Activated T-helper 17 cell treated with anti-CD3 and anti-CD28 coated beads, Interleukin-2, amount 50 U/mL, for 72 hours (primary cell): ENCODE data around the gene POU2F3. TPM values are rescaled to one million over a fixed set of nuclear protein-coding genes. Genes with fewer than 3 reads are reported as not detected.
A peak's percentile ranks its signal among the peaks of the same experiment; 100 is the strongest.

ENCODE experiments used
- ATAC-seq: fragments of 150-1000 bp; cut with Tn5 transposase; replicated peaks from 2 replicates; pipeline ENCODE4 v1.10.0; 2021; ENCODE audit warnings: mild to moderate bottlenecking, moderate library complexity
- H3K27ac Mint-ChIP-seq: one replicate; pipeline ENCODE4 v1.8.0; 2022; ENCODE audit warnings: mixed read lengths
- H3K27me3 Mint-ChIP-seq: one replicate; pipeline ENCODE4 v1.8.0; 2022; ENCODE audit warnings: mixed read lengths
- H3K36me3 Mint-ChIP-seq: one replicate; pipeline ENCODE4 v1.8.0; 2022; ENCODE audit warnings: low read depth, mild to moderate bottlenecking, mixed read lengths
- H3K4me1 Mint-ChIP-seq: one replicate; pipeline ENCODE4 v1.8.0; 2022; ENCODE audit warnings: mixed read lengths
- H3K4me3 Mint-ChIP-seq: one replicate; pipeline ENCODE4 v1.8.0; 2022; ENCODE audit warnings: mild to moderate bottlenecking, mixed read lengths
- H3K9me3 Mint-ChIP-seq: one replicate; pipeline ENCODE4 v1.8.0; 2022; ENCODE audit warnings: mixed read lengths
- total RNA-seq, 2 donors: library from RNA; stranded (reverse); gene quantifications; one replicate each; pipeline ENCODE4 v1.2.3, GENCODE V29; 2022

POU2F3 gene
- total RNA-seq, 2 donors from 2014 or later: 0.13 TPM; not detected in 1

DNA sequence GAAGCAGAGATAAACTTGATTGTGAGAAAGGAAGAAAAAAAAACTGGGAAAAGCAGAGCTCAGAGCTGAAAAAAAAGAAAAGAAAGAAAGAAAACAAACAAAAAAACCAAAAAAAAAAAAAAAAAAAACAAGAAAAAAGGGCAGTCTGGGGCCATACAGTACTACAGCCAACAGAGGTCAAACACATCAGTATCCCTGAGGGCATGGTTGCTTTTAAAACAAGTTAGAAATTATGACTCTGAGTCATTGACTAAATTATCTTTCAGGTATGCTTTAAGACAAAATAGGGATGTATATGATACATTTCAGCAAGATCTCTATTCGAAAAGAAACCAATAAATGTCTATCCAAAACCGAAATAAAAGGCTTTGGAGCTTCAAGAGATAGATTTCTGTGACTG lies 48.1 kb downstream of the POU2F3 start:
- H3K27me3 Mint-ChIP-seq: peaks cover 23% of the 10 kb centered on the region
- no peaks in the 10 kb centered on the region for H3K36me3 Mint-ChIP-seq
- H3K4me3 Mint-ChIP-seq: no peak overlapping the region
- no peak overlapping the region for H3K27ac Mint-ChIP-seq
- no peak for ATAC-seq
- no peaks in the 10 kb centered on the region for H3K9me3 Mint-ChIP-seq
- no peaks in the 10 kb centered on the region for H3K4me1 Mint-ChIP-seq

GRCh38 chr11:120289426-120289825 lies 49.5 kb downstream of the POU2F3 start:
- H3K36me3 Mint-ChIP-seq: no peaks in the 10 kb centered on the region
- peaks cover 33% of the 10 kb centered on the region for H3K27me3 Mint-ChIP-seq
- no peaks in the 10 kb centered on the region for H3K9me3 Mint-ChIP-seq
- H3K4me3 Mint-ChIP-seq: no peak overlapping the region
- H3K4me1 Mint-ChIP-seq: no peaks in the 10 kb centered on the region
- H3K27ac Mint-ChIP-seq: no peak overlapping the region
- ATAC-seq: no peak

DNA sequence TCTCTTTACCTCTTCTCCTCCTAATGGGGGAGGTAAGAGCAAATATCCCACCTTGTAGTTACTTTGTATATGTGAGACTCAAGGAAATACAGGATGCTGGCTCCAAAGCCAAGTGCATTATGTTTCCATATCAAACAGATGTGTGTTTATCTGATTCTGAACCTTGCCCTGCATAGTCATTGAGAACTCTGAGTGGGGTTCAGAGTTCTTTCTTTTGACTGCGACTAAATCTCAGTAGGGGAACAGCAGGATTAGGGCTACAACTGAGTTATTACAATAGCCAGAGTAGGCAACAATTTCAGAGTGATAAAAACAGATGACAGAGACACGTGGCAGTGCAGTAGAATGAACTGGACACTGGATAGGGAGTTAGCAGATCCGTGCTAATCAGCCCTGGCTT lies 51.0 kb downstream of the POU2F3 start:
- Mint-ChIP-seq H3K27ac (no peak overlapping the region), H3K27me3 (peaks cover 43% of the 10 kb centered on the region), H3K4me1 (no peaks in the 10 kb centered on the region), H3K9me3 (no peaks in the 10 kb centered on the region), H3K36me3 (no peaks in the 10 kb centered on the region), H3K4me3 (no peak overlapping the region)
- ATAC-seq: no peak

DNA sequence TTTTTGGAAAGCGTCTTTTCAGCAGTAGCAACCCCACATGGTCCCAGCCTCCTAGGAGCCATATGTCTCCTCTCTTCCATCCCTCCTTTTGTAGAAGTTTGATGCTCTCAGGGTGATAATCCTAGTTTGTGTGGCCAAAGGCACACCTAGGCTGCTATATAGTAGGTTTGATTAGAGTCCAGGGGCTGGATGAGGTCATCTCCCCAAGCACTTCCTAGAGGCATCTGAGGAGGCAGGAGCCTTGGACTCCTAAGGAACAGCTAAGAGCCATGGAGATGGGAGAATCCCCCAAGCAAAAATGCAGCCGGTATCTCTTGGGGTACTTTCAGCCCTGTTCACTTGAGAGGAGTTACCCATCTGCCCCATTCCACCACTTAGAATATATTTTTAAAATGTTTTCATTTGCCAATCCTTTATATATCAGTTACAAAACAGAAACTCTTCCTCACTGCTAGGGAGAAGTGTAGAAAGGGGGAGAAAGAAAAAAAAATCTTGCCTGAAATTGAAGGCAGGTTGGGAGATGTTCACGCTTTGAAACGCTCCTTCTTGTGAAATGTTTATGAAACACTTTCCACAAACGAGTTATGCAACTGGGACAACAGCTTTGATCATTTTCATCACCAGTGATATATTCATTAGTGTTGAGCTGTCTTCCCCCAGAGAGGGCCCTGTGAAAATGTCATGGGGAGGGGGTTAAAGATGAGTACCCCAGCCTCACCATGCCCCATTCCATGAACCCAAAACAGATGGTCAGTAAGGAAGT lies 53.3 kb downstream of the POU2F3 start:
- no peaks in the 10 kb centered on the region for H3K9me3 Mint-ChIP-seq
- peaks cover 53% of the 10 kb centered on the region for H3K27me3 Mint-ChIP-seq

GRCh38 chr11:120294096-120294495 lies 54.2 kb downstream of the POU2F3 start:
- ATAC-seq: no peak

More for the DNA sequence above, 53.3 kb downstream of the POU2F3 start:
- no peaks in the 10 kb centered on the region for H3K36me3 Mint-ChIP-seq
- no peak overlapping the region for H3K27ac Mint-ChIP-seq
- no peaks in the 10 kb centered on the region for H3K4me1 Mint-ChIP-seq
- no peak for ATAC-seq
- H3K4me3 Mint-ChIP-seq: no peak overlapping the region

DNA sequence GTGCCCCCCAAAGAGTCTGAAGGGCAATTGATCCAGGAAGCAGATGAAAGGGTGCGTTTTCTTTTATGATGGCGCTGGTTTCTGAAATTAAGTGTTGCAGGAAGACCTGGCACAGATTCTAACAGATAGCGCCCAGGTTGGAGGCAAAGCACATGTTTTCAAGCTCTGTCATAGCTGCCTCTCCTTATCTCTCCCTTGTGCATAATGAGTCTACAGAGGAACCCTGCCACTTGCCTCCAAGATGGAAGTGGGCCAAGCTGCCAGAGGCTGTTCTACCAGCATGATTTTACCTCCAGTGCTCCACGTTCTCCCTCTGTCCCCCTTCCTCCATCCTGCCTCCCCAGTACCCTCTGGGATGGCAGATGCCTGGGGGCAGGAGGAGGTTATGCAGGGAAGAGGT lies 55.2 kb downstream of the POU2F3 start:
- peaks cover 54% of the 10 kb centered on the region for H3K27me3 Mint-ChIP-seq
- H3K4me3 Mint-ChIP-seq: no peak overlapping the region
- H3K4me1 Mint-ChIP-seq: no peaks in the 10 kb centered on the region
- H3K9me3 Mint-ChIP-seq: no peaks in the 10 kb centered on the region
- H3K27ac Mint-ChIP-seq: no peak overlapping the region
- H3K36me3 Mint-ChIP-seq: no peaks in the 10 kb centered on the region
- no peak for ATAC-seq

More at GRCh38 chr11:120294096-120294495, 54.2 kb downstream of the POU2F3 start:
- Mint-ChIP-seq H3K9me3 (no peaks in the 10 kb centered on the region), H3K4me1 (no peaks in the 10 kb centered on the region), H3K36me3 (no peaks in the 10 kb centered on the region), H3K27me3 (peaks cover 57% of the 10 kb centered on the region), H3K27ac (no peak overlapping the region), H3K4me3 (no peak overlapping the region)

- ATAC-seq: no peak
- Mint-ChIP-seq H3K27me3 (peaks cover 50% of the 10 kb centered on the region), H3K36me3 (no peaks in the 10 kb centered on the region), H3K27ac (no peak overlapping the region), H3K9me3 (no peaks in the 10 kb centered on the region), H3K4me3 (no peak overlapping the region), H3K4me1 (no peaks in the 10 kb centered on the region)
These were observed 56.6 kb downstream of the POU2F3 start for GRCh38 chr11:120296554-120296953.

DNA sequence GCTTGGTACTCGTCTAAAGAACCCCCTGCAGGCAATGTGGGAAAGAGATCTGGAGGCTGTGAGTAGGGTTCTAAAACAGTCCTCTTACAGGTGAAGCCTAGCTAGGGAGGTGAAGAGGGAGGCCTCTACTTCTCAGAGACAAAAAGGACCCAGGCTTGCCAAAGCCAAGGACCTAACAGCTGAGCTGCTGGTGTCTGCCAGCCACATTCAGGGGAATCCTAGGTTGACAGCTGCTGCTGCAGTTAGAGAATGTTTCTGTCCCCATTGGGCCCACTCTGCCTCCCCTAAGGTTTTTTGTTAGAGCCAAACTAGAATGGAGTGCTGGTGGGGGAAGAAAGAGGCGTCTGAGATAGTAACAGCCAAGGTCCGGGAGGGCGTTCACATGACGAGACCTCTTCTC lies 58.5 kb downstream of the POU2F3 start:
- no peak for ATAC-seq
- H3K9me3 Mint-ChIP-seq: no peaks in the 10 kb centered on the region
- no peak overlapping the region for H3K4me3 Mint-ChIP-seq
- H3K36me3 Mint-ChIP-seq: no peaks in the 10 kb centered on the region
- H3K27ac Mint-ChIP-seq: no peak overlapping the region
- H3K27me3 Mint-ChIP-seq: peaks cover 49% of the 10 kb centered on the region
- no peaks in the 10 kb centered on the region for H3K4me1 Mint-ChIP-seq

- no peaks in the 10 kb centered on the region for H3K36me3 Mint-ChIP-seq
- H3K27ac Mint-ChIP-seq: no peak overlapping the region
- ATAC-seq: no peak
- no peak overlapping the region for H3K4me3 Mint-ChIP-seq
- H3K9me3 Mint-ChIP-seq: no peaks in the 10 kb centered on the region
- H3K27me3 Mint-ChIP-seq: peaks cover 28% of the 10 kb centered on the region
- no peaks in the 10 kb centered on the region for H3K4me1 Mint-ChIP-seq
These were observed 62.3 kb downstream of the POU2F3 start for GRCh38 chr11:120302001-120302805.

DNA sequence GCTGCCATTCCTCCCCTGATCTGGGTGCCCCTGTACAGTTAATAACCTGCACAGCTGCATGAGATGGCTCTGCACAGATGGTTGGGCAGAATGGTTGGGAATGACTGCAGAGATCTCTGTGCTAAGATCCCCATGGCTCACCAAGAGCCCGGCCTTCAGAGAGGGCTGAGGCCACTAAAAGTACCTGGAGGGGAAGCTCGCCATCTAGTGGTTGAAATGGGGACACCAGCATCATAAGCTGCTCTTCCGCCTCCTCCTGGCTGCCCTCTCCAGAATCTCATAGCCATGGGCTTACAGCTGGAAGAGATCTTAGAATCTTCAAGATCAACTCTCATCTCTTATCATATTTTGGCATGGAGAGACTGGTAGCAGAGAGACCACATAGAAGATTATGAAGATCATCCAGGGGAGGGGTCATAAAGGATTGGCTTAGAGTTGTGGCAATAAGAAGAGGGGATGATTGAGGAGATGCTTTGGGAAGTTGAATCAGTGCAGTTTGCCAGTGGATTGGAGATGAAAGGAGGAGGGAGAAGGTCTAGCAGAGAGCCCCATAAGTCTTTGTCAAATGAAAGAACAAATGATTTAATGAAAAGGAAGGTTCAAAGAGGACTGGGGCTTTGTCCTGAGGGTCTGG lies 63.2 kb downstream of the POU2F3 start:
- Mint-ChIP-seq H3K27me3 (peaks cover 24% of the 10 kb centered on the region), H3K36me3 (no peaks in the 10 kb centered on the region), H3K27ac (no peak overlapping the region), H3K4me1 (no peaks in the 10 kb centered on the region), H3K9me3 (no peaks in the 10 kb centered on the region), H3K4me3 (no peak overlapping the region)
- peak; percentile 87 for ATAC-seq

GRCh38 chr11:120304526-120304925 lies 64.6 kb downstream of the POU2F3 start:
- Mint-ChIP-seq H3K36me3 (no peaks in the 10 kb centered on the region), H3K27me3 (peaks cover 21% of the 10 kb centered on the region), H3K27ac (no peak overlapping the region), H3K9me3 (no peaks in the 10 kb centered on the region), H3K4me3 (no peak overlapping the region), H3K4me1 (no peaks in the 10 kb centered on the region)
- no peak for ATAC-seq

DNA sequence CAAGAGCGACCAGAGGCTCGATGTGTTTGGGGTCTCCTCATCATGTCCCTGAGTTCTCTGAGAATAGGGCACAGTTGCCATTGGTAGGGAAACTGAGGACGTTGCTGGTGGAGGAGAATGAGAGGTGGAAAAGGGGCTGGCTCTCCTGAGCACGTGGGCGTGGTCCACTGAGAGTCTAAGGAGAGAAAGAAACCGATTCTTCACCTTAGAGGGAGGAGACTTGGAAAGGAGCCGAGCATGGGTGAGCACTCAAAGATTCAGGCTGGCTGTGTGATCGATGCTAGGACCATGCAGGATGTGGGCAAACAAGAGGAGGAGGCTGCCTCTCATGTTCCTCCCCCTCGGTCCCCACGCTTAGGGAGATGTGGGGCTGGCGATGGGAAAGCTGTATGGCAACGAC lies 65.3 kb downstream of the POU2F3 start:
- Mint-ChIP-seq H3K27me3 (peaks cover 17% of the 10 kb centered on the region), H3K4me1 (no peaks in the 10 kb centered on the region), H3K9me3 (no peaks in the 10 kb centered on the region), H3K4me3 (no peak overlapping the region), H3K27ac (no peak overlapping the region), H3K36me3 (no peaks in the 10 kb centered on the region)
- ATAC-seq: no peak

DNA sequence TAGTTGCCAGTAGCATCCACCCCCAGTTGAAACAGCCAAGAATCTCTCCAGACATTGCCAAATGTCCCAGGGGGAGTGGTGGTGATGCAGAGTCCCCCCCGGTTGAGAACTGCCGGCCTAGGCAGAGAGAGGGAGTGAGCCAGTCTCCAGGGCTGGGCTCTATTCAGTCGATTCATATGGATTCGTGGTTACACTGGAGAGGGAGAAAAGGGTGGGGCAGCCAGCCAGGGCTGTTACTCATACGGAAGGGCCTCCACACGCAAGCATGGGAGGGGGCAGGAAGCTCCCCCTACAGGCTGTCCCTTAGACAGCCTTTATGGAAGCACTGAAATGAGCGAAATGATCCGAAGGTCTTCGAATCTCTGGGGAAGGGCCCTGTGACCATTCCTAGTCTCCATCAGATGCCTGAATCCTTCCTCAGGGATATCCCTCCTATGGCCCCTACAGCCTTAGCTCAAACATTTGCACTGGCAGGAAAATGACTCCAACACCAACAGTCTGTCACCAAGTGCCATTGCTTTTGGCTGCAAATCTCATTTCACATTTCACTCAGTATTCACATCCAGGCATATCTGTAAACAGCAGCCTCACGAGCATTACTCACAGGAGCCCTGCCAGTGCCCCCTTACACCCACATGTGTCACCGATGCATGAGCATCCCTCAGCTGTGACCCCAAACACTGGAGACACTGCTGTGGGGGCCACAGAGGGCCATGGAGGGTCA lies 66.7 kb downstream of the POU2F3 start:
- Mint-ChIP-seq H3K4me3 (no peak overlapping the region), H3K36me3 (no peaks in the 10 kb centered on the region), H3K9me3 (no peaks in the 10 kb centered on the region), H3K27me3 (peaks cover 17% of the 10 kb centered on the region), H3K27ac (no peak overlapping the region), H3K4me1 (no peaks in the 10 kb centered on the region)
- no peak for ATAC-seq

DNA sequence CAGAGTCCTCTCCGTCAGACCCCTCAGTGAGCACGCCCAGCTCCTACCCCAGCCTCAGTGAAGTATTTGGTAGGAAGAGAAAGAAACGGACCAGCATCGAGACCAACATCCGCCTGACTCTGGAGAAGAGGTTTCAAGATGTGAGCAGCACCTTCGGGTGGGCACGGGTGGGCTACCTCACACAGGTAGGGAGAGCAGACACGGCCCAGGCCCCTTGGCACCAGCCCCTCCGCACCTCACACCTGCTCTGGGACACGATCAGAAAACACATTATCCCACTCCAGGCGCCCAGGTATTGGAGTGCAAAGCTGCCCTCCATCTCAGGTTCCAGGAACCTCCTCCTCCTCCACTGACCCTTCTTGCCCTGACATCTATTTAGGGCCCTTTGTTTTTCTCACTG lies 67.5 kb downstream of the POU2F3 start:
- H3K27ac Mint-ChIP-seq: no peak overlapping the region
- peaks cover 12% of the 10 kb centered on the region for H3K27me3 Mint-ChIP-seq
- no peaks in the 10 kb centered on the region for H3K36me3 Mint-ChIP-seq
- no peaks in the 10 kb centered on the region for H3K9me3 Mint-ChIP-seq
- H3K4me3 Mint-ChIP-seq: no peak overlapping the region
- no peaks in the 10 kb centered on the region for H3K4me1 Mint-ChIP-seq
- no peak for ATAC-seq
